Measurements from ENCODE around the gene ZNF8.

The ZNF8 gene

GRCh38 chr19:58350001-58350861 is 71.5 kb downstream of the ZNF8 start:
- DNase-seq (ENCODE audit: low read depth): no peak
- in situ Hi-C loops (cut with HindIII; ENCODE audit: low sequenced_read_pairs): no loop called here
- H3K4me3 ChIP-seq (ENCODE audit: low read depth, low read length): no peak overlapping the region
- TF ChIP-seq CTCF (IDR thresholded peaks at IDR 0.05; ENCODE audit: low read depth, low read length, missing control alignments): no peak

GRCh38 chr19:58350871-58351557 is 72.3 kb downstream of the ZNF8 start:
- TF ChIP-seq CTCF (IDR thresholded peaks at IDR 0.05; ENCODE audit: low read depth, low read length, missing control alignments): no peak
- no peak for DNase-seq (ENCODE audit: low read depth)
- in situ Hi-C loops (cut with HindIII; ENCODE audit: low sequenced_read_pairs): no loop called here
- H3K4me3 ChIP-seq (ENCODE audit: low read depth, low read length): no peak overlapping the region

- in situ Hi-C loops (cut with HindIII; ENCODE audit: low sequenced_read_pairs): no loop called here
Measured at GRCh38 chr19:58351558-58351878, 72.8 kb downstream of the ZNF8 start.

GRCh38 chr19:58351990-58352755 is 73.4 kb downstream of the ZNF8 start:
- TF ChIP-seq CTCF (IDR thresholded peaks at IDR 0.05; ENCODE audit: low read depth, low read length, missing control alignments): no peak
- no peak overlapping the region for H3K4me3 ChIP-seq (ENCODE audit: low read depth, low read length)
- in situ Hi-C loops (cut with HindIII; ENCODE audit: low sequenced_read_pairs): no loop called here
- DNase-seq (ENCODE audit: low read depth): no peak

More at GRCh38 chr19:58351558-58351878, 72.8 kb downstream of the ZNF8 start:
- H3K4me3 ChIP-seq (ENCODE audit: low read depth, low read length): no peak overlapping the region
- TF ChIP-seq CTCF (IDR thresholded peaks at IDR 0.05; ENCODE audit: low read depth, low read length, missing control alignments): no peak
- DNase-seq (ENCODE audit: low read depth): no peak

Measured in astrocyte of the cerebellum (primary cell).